Ishikawa (cell line): ENCODE data around the gene LYST.

ENCODE experiments used
- CEBPB ChIP-seq: IDR thresholded peaks from 2 replicates; pipeline ENCODE4 v1.6.1; 2012
- CREB1 ChIP-seq: IDR thresholded peaks from 2 replicates; pipeline ENCODE4 v1.6.1; 2012; ENCODE audit warnings: low read depth
- EGR1 ChIP-seq: IDR thresholded peaks from 2 replicates; pipeline ENCODE4 v1.6.1; 2012
- EP300 ChIP-seq: IDR thresholded peaks from 2 replicates; pipeline ENCODE4 v1.6.1; 2012; ENCODE audit warnings: borderline replicate concordance
- FOXM1 ChIP-seq: IDR thresholded peaks from 2 replicates; pipeline ENCODE4 v1.6.1; 2012; ENCODE audit warnings: low read depth, borderline replicate concordance
- NFIC ChIP-seq: IDR thresholded peaks from 2 replicates; pipeline ENCODE4 v1.6.1; 2012
- RAD21 ChIP-seq: IDR thresholded peaks from 2 replicates; pipeline ENCODE4 v1.6.1; 2012; ENCODE audit warnings: low read depth
- TAF1 ChIP-seq: IDR thresholded peaks from 2 replicates; pipeline ENCODE4 v1.6.1; 2012; ENCODE audit warnings: low read depth, mild to moderate bottlenecking
- TCF12 ChIP-seq: IDR thresholded peaks from 2 replicates; pipeline ENCODE4 v1.6.1; 2012; ENCODE audit warnings: low read depth
- TEAD4 ChIP-seq: IDR thresholded peaks from 2 replicates; pipeline ENCODE4 v1.6.1; 2012
- YY1 ChIP-seq: IDR thresholded peaks from 2 replicates; pipeline ENCODE4 v1.6.1; 2012; ENCODE audit warnings: low read depth
- ZBTB7A ChIP-seq: IDR thresholded peaks from 2 replicates; pipeline ENCODE4 v1.6.1; 2012; ENCODE audit warnings: low read depth
- TF ChIP-seq, protein P1 (sequence below): IDR thresholded peaks from 2 replicates; pipeline ENCODE4 v1.6.1; 2012
- TF ChIP-seq, protein P2 (sequence below): IDR thresholded peaks from 2 replicates; pipeline ENCODE4 v1.6.1; 2012; ENCODE audit warnings: low read depth, mild to moderate bottlenecking
- TF ChIP-seq, protein P3 (sequence below): IDR thresholded peaks from 2 replicates; pipeline ENCODE4 v1.6.1; 2012

The LYST gene

DNA sequence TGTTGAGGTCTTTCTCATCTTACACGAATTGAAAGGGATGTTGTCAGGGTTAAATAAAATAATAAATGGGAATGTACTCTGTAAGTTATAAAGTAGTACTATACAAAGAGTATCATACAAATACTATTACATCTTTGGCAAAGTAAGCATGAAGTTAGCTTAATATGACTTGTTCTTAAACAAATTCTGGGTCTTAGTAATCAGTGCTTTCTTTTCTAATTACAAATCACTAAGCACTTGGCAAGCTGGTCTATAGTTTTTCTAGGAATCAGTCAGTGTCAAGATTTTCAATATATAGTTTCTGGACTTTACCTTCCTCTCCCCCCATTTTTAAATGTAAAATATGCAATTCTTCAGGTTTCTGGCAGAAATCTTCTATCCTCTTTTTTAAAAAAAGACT is 6.9 kb downstream of the LYST start:
- no peak for TF ChIP-seq NFIC
- no peak for TF ChIP-seq EGR1
- TF ChIP-seq, protein P1, sequence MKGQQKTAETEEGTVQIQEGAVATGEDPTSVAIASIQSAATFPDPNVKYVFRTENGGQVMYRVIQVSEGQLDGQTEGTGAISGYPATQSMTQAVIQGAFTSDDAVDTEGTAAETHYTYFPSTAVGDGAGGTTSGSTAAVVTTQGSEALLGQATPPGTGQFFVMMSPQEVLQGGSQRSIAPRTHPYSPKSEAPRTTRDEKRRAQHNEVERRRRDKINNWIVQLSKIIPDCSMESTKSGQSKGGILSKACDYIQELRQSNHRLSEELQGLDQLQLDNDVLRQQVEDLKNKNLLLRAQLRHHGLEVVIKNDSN: no peak
- TF ChIP-seq TEAD4: no peak
- no peak for TF ChIP-seq ZBTB7A
- no peak for TF ChIP-seq CREB1
- TF ChIP-seq, protein P2, sequence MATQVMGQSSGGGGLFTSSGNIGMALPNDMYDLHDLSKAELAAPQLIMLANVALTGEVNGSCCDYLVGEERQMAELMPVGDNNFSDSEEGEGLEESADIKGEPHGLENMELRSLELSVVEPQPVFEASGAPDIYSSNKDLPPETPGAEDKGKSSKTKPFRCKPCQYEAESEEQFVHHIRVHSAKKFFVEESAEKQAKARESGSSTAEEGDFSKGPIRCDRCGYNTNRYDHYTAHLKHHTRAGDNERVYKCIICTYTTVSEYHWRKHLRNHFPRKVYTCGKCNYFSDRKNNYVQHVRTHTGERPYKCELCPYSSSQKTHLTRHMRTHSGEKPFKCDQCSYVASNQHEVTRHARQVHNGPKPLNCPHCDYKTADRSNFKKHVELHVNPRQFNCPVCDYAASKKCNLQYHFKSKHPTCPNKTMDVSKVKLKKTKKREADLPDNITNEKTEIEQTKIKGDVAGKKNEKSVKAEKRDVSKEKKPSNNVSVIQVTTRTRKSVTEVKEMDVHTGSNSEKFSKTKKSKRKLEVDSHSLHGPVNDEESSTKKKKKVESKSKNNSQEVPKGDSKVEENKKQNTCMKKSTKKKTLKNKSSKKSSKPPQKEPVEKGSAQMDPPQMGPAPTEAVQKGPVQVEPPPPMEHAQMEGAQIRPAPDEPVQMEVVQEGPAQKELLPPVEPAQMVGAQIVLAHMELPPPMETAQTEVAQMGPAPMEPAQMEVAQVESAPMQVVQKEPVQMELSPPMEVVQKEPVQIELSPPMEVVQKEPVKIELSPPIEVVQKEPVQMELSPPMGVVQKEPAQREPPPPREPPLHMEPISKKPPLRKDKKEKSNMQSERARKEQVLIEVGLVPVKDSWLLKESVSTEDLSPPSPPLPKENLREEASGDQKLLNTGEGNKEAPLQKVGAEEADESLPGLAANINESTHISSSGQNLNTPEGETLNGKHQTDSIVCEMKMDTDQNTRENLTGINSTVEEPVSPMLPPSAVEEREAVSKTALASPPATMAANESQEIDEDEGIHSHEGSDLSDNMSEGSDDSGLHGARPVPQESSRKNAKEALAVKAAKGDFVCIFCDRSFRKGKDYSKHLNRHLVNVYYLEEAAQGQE: no peak
- no peak for TF ChIP-seq FOXM1
- TF ChIP-seq RAD21: no peak
- no peak for TF ChIP-seq EP300
- TF ChIP-seq TAF1: no peak
- TF ChIP-seq TCF12: no peak

DNA sequence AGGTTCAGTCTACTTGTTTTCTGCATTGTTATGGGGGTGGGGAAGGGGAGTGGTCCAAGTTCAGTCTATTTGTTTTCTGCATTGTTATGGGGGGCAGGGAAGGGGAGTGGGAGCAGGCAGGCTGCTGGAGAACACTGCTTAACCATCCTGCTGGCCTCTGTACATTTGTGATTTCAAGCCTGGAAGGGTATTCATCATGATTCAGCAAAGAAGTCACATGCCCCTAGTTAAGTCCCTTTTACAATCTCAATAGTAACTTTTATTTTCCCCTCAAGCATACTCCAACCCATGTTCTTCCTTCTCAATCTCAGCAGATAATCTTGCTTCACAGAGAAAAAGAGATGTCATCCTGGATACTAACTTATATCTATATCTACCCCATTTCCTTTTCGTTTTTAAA is 7.9 kb downstream of the LYST start:
- TF ChIP-seq FOXM1 (no peak), ZBTB7A (no peak), CREB1 (no peak), YY1 (no peak), TAF1 (no peak), NFIC (no peak), RAD21 (no peak), TEAD4 (no peak), EGR1 (no peak)
- TF ChIP-seq, protein P2: no peak
- TF ChIP-seq, protein P1: no peak

DNA sequence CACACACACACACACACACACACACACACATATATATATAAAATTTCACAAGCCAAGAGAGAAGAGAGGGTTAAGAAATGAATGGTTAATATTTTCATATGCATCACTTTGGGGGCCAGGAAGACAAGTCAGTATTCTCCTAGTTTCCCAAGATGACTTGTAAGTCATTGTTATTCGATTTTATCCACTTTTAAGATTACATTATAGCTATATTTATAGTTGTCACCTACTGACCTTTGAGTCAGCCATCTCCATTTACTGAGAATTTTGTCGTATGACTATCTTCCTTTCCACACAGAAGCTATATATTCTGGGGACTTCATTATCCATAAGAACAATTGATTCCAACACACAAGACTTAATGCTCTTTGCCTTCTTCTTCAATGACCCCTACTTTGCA is 8.9 kb downstream of the LYST start:
- TF ChIP-seq CEBPB (no peak), EP300 (no peak), ZBTB7A (no peak), FOXM1 (no peak), NFIC (no peak), EGR1 (no peak), TAF1 (no peak), TCF12 (no peak), YY1 (no peak), RAD21 (no peak), TEAD4 (no peak)
- TF ChIP-seq, protein P3, sequence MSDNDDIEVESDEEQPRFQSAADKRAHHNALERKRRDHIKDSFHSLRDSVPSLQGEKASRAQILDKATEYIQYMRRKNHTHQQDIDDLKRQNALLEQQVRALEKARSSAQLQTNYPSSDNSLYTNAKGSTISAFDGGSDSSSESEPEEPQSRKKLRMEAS: no peak
- TF ChIP-seq, protein P2: no peak

DNA sequence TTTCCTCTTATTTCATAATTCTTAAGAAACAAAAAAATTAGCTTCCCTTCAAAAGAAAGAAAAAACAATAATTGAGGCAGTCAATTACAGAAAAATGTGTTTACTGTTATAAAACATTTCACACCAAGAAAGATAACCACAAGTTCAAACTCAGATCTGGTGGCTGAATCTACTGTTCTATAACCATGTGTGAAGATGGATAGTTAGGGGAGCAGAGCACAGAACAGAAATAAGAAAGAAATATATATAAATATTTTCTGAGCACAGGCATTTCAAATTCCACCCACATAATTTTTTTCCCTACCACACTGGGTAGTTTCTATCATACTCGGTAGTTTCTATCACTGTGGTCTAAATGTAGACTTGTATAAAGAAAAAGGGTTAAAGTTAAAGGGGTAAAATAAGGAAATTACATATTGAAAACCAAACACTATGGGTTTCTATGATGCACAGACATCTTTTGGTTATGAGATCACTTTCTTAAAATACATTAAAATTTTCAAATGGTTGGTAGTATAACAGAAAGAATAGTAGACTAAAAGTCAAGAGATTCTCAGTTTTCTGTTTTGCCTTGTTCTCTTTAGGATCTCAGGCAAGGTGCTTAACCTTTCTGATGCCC is 10.8 kb downstream of the LYST start:
- TF ChIP-seq CREB1 (no peak), FOXM1 (no peak), RAD21 (no peak), EGR1 (no peak), YY1 (no peak), EP300 (no peak), NFIC (no peak), ZBTB7A (no peak), CEBPB (no peak), TEAD4 (no peak), TAF1 (no peak), TCF12 (no peak)
- TF ChIP-seq, protein P1: no peak
- TF ChIP-seq, protein P2: no peak
- TF ChIP-seq, protein P3: no peak
